ENCODE data around the gene ENKUR. TPM values are rescaled to one million over a fixed set of nuclear protein-coding genes. Genes with fewer than 3 reads are reported as not detected.
A peak's percentile ranks its signal among the peaks of the same experiment; 100 is the strongest.

The ENKUR gene
- total and polyA plus RNA-seq, 10 of the 15 experiments (the other 5 are each of a cell fraction or from before 2014, with no cell fraction given), result 0.01 to 0.19 (median 0.11) TPM; not detected in 6

DNA sequence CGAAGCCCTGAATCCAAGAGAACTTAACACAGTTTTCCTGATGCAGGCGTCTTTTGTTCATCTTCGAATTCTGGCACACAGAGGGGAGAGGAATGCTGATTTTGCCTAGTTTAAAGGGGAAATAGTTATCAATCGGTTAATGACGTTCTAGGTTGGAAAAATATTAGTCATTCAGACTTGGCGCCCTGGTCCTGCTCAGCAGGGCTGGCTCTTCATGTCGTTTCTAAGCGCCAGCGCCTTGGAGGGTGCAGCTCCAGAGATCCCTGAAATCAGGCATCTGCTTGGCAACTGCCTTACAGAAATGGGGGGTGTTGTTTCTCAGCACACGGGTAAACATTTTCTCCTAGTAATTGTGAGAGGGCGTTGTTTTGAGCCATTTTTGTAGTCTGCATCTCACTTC, 62.3 kb downstream of the ENKUR start:
- DNase-seq (ENCODE audit: low read depth, low spot score) (no peak), FAIRE-seq (no peak), ATAC-seq (no peak)
- H3K27me3 ChIP-seq (replicated peaks in 1 of 2; ENCODE audit: control insufficient read depth in 2 of 2, insufficient read depth in 2 of 2, low read length in 1 of 2), result no peaks in the 10 kb centered on the region
- ChIA-PET RAD21 (ENCODE audit: unreplicated experiment) (interaction anchor here (0.7 to 16.1 kb wide), 10 partner anchors 8 to 331 kb away, joined by 3 to 274 read pairs (median 6); partner anchors contain the start of gene ARHGAP21), POLR2A (interaction anchor here (0.6 to 2.8 kb wide), 3 partner anchors 16 to 318 kb away, joined by 3 to 10 read pairs (median 5); partner anchors contain the start of gene ARHGAP21), SMC1A (ENCODE audit: uncharacterized antibody, unreplicated experiment) (interaction anchor here (0.8 to 7.1 kb wide), 5 partner anchors 23 to 227 kb away, joined by 3 to 70 read pairs (median 4); no protein-coding TSS in a partner anchor), CTCF (interaction anchor here (0.9 to 2.8 kb wide), 4 partner anchors 27 to 336 kb away, joined by 3 to 8 read pairs (median 4); no protein-coding TSS in a partner anchor)
- in situ Hi-C loops (cut with MboI), result no loop called here
- no peaks in the 10 kb centered on the region for H3K79me2 ChIP-seq (ENCODE audit: control insufficient read depth, insufficient read depth, low read length)
- WGBS (ENCODE audit: insufficient coverage, insufficient replicate concordance, low lambda C conversion rate, missing lambda C conversion rate), result 71% methylated on average over 11 of the region's 11 CpGs
- H3K4me1 ChIP-seq (ENCODE audit: control insufficient read depth, insufficient read depth, low read length), result no peaks in the 10 kb centered on the region
- no peak overlapping the region for H2AFZ ChIP-seq (ENCODE audit: control insufficient read depth, low read depth, low read length)
- no peak overlapping the region for H3K4me3 ChIP-seq
- no peak overlapping the region for H3K4me2 ChIP-seq (ENCODE audit: control insufficient read depth, insufficient read depth)
- H3K9ac ChIP-seq (ENCODE audit: control insufficient read depth, insufficient read depth, low read length), result no peak overlapping the region
- H3K36me3 ChIP-seq (ENCODE audit: control insufficient read depth in 2 of 2, insufficient read depth in 2 of 2, low read length in 1 of 2), result no peaks in the 10 kb centered on the region
- BruUV-seq (replicated peaks), result TSS peak; percentile 72
- no peak overlapping the region for H3K27ac ChIP-seq (ENCODE audit: control insufficient read depth, insufficient read depth)
- 0 out of 4 replicates have a peak, but pooled peaks of 1 of the 2 experiments have one; percentile 28 for TF ChIP-seq ETV6 (conservative IDR thresholded peaks at IDR 0.05 in 1 of 2, IDR thresholded peaks at IDR 0.05 in 1 of 2; ENCODE audit: borderline replicate concordance in 1 of 2, low read depth in 1 of 2)
- TF ChIP-seq TCF7 (IDR thresholded peaks at IDR 0.05; ENCODE audit: borderline replicate concordance), result no peak
- intact Hi-C loops (cut with micrococcal nuclease; ENCODE audit: unreplicated experiment), result no loop called here
- no peaks in the 10 kb centered on the region; the same call in 1 of the 3 replicates for H3K9me3 ChIP-seq (replicated peaks; ENCODE audit: control insufficient read depth, insufficient read depth, low read length)
- H4K20me1 ChIP-seq (ENCODE audit: control insufficient read depth, insufficient read depth), result no peaks in the 10 kb centered on the region

DNA sequence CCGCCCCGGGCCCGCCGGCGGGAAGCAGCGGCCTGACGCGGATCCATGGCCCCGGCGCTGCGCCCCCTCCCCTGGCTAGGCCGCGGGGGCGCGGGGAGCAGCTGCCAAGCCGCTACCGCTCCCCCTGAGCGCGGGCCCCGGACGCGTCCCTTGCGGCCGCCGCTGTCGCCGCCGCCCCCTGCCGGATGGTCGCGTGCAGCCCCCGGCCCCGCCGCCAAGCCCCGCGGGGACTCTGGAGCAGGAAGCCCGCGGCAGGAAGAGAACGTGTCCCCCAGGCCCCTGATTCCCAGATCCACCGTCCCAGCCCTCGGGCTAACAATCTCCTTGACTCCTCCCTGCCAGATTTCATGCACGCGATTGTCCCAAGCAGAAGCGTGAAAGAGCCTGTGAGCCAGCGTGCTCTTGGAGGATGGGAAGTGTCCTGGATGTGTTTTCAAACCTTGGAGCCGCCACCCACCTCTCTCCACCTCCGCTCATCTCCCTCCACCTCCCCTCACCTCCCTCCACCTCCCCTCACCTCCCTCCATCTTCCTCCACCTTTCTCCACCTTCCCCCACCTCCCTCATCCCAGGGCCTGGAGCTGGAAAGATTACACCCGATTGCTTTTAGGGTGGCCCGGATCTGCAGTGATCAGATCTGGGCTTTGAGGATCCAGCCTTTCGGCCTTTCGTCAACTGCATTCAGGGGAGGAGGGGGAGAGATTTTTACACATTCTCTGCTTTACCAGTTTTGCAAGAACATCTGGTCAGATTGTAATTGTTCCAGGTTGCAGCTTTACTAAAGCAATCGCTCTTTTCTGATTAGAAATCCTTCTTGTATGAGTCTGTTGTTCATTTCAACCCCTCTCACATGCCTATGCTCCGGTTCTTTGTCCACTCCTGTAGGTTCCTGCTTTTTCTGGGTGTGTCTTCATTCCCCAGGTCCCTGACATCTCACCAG, 63.0 kb downstream of the ENKUR start:
- POLR2A ChIA-PET, result interaction anchor here (0.6 to 7.0 kb wide), 4 partner anchors 8 to 318 kb away, joined by 3 to 103 read pairs (median 8); partner anchors contain the start of gene ARHGAP21
- peak overlapping the region; percentile 78 for H3K4me2 ChIP-seq (ENCODE audit: control insufficient read depth, insufficient read depth)
- no peak for DNase-seq (ENCODE audit: low read depth, low spot score)
- no peak overlapping the region for H3K27ac ChIP-seq (ENCODE audit: control insufficient read depth, insufficient read depth)
- peak overlapping the region; percentile 49; the same call in 1 of the 2 replicates for H3K9ac ChIP-seq (ENCODE audit: control insufficient read depth, insufficient read depth, low read length)
- peak overlapping the region; percentile 66; the same call in 1 of the 2 replicates for H3K4me3 ChIP-seq
- peaks cover under 1% of the 10 kb centered on the region; the same call in 1 of the 2 replicates for H3K4me1 ChIP-seq (ENCODE audit: control insufficient read depth, insufficient read depth, low read length)
- H3K79me2 ChIP-seq (ENCODE audit: control insufficient read depth, insufficient read depth, low read length), result no peaks in the 10 kb centered on the region
- CTCF ChIA-PET, result interaction anchor here (0.9 to 5.6 kb wide), 10 partner anchors 24 to 336 kb away, joined by 3 to 56 read pairs (median 4); no protein-coding TSS in a partner anchor
- H3K9me3 ChIP-seq (replicated peaks; ENCODE audit: control insufficient read depth, insufficient read depth, low read length), result no peaks in the 10 kb centered on the region; the same call in 1 of the 3 replicates
- in situ Hi-C loops (cut with MboI) (no loop called here), intact Hi-C loops (cut with micrococcal nuclease; ENCODE audit: unreplicated experiment) (no loop called here)
- RAD21 ChIA-PET (ENCODE audit: unreplicated experiment), result interaction anchor here (0.7 to 16.1 kb wide), 16 partner anchors 9 to 335 kb away, joined by 3 to 274 read pairs (median 6); partner anchors contain the start of gene ARHGAP21
- no peaks in the 10 kb centered on the region for H3K36me3 ChIP-seq (ENCODE audit: control insufficient read depth in 2 of 2, insufficient read depth in 2 of 2, low read length in 1 of 2)
- WGBS (ENCODE audit: insufficient coverage, insufficient replicate concordance, low lambda C conversion rate, missing lambda C conversion rate), result 25% methylated on average over 32 of the region's 53 CpGs
- no peaks in the 10 kb centered on the region for H4K20me1 ChIP-seq (ENCODE audit: control insufficient read depth, insufficient read depth)
- BruUV-seq (replicated peaks), result no TSS peak
- H2AFZ ChIP-seq (ENCODE audit: control insufficient read depth, low read depth, low read length), result peak overlapping the region; percentile 85
- SMC1A ChIA-PET (ENCODE audit: uncharacterized antibody, unreplicated experiment), result interaction anchor here (0.8 to 7.1 kb wide), 10 partner anchors 22 to 310 kb away, joined by 3 to 70 read pairs (median 7); no protein-coding TSS in a partner anchor
- H3K27me3 ChIP-seq (replicated peaks in 1 of 2; ENCODE audit: control insufficient read depth in 2 of 2, insufficient read depth in 2 of 2, low read length in 1 of 2), result no peaks in the 10 kb centered on the region
- FAIRE-seq, result no peak
- peak; percentile 72 for ATAC-seq
- TF ChIP-seq, protein P1, sequence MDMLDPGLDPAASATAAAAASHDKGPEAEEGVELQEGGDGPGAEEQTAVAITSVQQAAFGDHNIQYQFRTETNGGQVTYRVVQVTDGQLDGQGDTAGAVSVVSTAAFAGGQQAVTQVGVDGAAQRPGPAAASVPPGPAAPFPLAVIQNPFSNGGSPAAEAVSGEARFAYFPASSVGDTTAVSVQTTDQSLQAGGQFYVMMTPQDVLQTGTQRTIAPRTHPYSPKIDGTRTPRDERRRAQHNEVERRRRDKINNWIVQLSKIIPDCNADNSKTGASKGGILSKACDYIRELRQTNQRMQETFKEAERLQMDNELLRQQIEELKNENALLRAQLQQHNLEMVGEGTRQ (IDR thresholded peaks at IDR 0.05; ENCODE audit: borderline replicate concordance, low read depth, low read length), result no peak
- TF ChIP-seq, protein P2, sequence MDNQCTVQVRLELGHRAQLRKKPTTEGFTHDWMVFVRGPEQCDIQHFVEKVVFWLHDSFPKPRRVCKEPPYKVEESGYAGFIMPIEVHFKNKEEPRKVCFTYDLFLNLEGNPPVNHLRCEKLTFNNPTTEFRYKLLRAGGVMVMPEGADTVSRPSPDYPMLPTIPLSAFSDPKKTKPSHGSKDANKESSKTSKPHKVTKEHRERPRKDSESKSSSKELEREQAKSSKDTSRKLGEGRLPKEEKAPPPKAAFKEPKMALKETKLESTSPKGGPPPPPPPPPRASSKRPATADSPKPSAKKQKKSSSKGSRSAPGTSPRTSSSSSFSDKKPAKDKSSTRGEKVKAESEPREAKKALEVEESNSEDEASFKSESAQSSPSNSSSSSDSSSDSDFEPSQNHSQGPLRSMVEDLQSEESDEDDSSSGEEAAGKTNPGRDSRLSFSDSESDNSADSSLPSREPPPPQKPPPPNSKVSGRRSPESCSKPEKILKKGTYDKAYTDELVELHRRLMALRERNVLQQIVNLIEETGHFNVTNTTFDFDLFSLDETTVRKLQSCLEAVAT (IDR thresholded peaks at IDR 0.05), result peak; percentile 22; the same call in 1 of the 2 replicates
- TF ChIP-seq ZBED1 (IDR thresholded peaks at IDR 0.05; ENCODE audit: borderline replicate concordance), result no peak
- TF ChIP-seq RUNX3 (IDR thresholded peaks at IDR 0.05; ENCODE audit: low read length), result no peak
- TF ChIP-seq MTA3 (IDR thresholded peaks at IDR 0.05; ENCODE audit: borderline replicate concordance, low read length), result no peak
- no peak for TF ChIP-seq NFYA (IDR thresholded peaks at IDR 0.05; ENCODE audit: borderline replicate concordance, low read depth, low read length)
- no peak for TF ChIP-seq ZZZ3 (IDR thresholded peaks at IDR 0.05; ENCODE audit: control insufficient read depth, insufficient read length, low read depth)
- no peak; the same call in 1 of the 2 replicates for TF ChIP-seq RB1 (IDR thresholded peaks at IDR 0.05; ENCODE audit: borderline replicate concordance)
- no peak for TF ChIP-seq NFXL1 (IDR thresholded peaks at IDR 0.05; ENCODE audit: borderline replicate concordance)
- TF ChIP-seq ZNF622 (IDR thresholded peaks at IDR 0.05), result no peak
